ENCODE results near the gene FAM89B.

GRCh38 chr11:65569973-65570918, 2.1 kb upstream of the FAM89B start, which contains the start of gene ZNRD2:
- TF ChIP-seq POLR2AphosphoS5 (IDR thresholded peaks at IDR 0.05) (peak; percentile 95), EZH2 (IDR thresholded peaks at IDR 0.05; ENCODE audit: borderline replicate concordance, insufficient read depth, low read length, poor library complexity, severe bottlenecking) (no peak)
- TF ChIP-seq, protein P1, sequence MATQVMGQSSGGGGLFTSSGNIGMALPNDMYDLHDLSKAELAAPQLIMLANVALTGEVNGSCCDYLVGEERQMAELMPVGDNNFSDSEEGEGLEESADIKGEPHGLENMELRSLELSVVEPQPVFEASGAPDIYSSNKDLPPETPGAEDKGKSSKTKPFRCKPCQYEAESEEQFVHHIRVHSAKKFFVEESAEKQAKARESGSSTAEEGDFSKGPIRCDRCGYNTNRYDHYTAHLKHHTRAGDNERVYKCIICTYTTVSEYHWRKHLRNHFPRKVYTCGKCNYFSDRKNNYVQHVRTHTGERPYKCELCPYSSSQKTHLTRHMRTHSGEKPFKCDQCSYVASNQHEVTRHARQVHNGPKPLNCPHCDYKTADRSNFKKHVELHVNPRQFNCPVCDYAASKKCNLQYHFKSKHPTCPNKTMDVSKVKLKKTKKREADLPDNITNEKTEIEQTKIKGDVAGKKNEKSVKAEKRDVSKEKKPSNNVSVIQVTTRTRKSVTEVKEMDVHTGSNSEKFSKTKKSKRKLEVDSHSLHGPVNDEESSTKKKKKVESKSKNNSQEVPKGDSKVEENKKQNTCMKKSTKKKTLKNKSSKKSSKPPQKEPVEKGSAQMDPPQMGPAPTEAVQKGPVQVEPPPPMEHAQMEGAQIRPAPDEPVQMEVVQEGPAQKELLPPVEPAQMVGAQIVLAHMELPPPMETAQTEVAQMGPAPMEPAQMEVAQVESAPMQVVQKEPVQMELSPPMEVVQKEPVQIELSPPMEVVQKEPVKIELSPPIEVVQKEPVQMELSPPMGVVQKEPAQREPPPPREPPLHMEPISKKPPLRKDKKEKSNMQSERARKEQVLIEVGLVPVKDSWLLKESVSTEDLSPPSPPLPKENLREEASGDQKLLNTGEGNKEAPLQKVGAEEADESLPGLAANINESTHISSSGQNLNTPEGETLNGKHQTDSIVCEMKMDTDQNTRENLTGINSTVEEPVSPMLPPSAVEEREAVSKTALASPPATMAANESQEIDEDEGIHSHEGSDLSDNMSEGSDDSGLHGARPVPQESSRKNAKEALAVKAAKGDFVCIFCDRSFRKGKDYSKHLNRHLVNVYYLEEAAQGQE (IDR thresholded peaks at IDR 0.05; ENCODE audit: borderline replicate concordance), result peak; percentile 34

Data from neural cell (in vitro differentiated cells).